BE2C (cell line): ENCODE measurements around the gene KCTD21.

Experiments
- DNase-seq: peaks from one replicate; pipeline ENCODE4 v3.0.0-alpha.2; 2020
- H3K27me3 ChIP-seq: fragments of 250-450 bp; sonication (Bioruptor Pico); 2 replicates; pipeline ENCODE4 v1.5.1; 2020; ENCODE audit warnings: mild to moderate bottlenecking
- H3K36me3 ChIP-seq: fragments of 250-450 bp; sonication (Bioruptor Pico); 2 replicates; pipeline ENCODE4 v1.5.1; 2020; ENCODE audit warnings: mild to moderate bottlenecking
- H3K4me1 ChIP-seq: fragments of 250-450 bp; sonication (Bioruptor Pico); 2 replicates; pipeline ENCODE4 v1.5.1; 2020
- H3K4me3 ChIP-seq: 2 replicates; pipeline ENCODE4 v1.5.1; 2011; ENCODE audit warnings: low read depth, low read length
- H3K9me3 ChIP-seq: fragments of 250-450 bp; sonication (Bioruptor Pico); 2 replicates; pipeline ENCODE4 v1.5.1; 2020
- TF ChIP-seq, protein P1 (sequence below): IDR thresholded peaks from 2 replicates; pipeline ENCODE4 v1.5.1; 2012; ENCODE audit warnings: mild to moderate bottlenecking, low read depth, low read length

Gene KCTD21

DNA sequence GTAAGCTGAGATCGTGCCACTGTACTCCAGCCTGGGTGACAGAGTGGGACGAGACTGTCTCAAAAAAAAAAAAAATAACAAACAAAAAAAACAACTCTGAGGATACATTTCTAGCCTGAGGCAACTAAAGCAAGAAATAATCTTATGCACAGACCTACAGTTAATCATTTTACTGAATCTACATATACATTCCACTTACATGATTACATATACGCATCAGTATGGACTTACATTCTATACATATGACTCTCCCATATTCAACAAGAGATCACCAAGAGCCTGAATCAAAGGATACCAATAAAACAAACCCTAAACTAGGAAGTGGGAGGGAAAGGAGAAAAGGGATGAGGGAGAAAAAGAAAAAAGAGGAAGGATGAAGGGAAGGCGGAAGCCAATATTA is 50.1 kb downstream of the KCTD21 start:
- no peak for DNase-seq
- no peaks in the 10 kb centered on the region for H3K9me3 ChIP-seq
- peaks cover 22% of the 10 kb centered on the region for H3K36me3 ChIP-seq
- TF ChIP-seq, protein P1, sequence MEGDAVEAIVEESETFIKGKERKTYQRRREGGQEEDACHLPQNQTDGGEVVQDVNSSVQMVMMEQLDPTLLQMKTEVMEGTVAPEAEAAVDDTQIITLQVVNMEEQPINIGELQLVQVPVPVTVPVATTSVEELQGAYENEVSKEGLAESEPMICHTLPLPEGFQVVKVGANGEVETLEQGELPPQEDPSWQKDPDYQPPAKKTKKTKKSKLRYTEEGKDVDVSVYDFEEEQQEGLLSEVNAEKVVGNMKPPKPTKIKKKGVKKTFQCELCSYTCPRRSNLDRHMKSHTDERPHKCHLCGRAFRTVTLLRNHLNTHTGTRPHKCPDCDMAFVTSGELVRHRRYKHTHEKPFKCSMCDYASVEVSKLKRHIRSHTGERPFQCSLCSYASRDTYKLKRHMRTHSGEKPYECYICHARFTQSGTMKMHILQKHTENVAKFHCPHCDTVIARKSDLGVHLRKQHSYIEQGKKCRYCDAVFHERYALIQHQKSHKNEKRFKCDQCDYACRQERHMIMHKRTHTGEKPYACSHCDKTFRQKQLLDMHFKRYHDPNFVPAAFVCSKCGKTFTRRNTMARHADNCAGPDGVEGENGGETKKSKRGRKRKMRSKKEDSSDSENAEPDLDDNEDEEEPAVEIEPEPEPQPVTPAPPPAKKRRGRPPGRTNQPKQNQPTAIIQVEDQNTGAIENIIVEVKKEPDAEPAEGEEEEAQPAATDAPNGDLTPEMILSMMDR, result no peak
- H3K4me1 ChIP-seq, result peaks cover 2% of the 10 kb centered on the region; the same call in 1 of the 2 replicates
- H3K4me3 ChIP-seq, result peak overlapping the region; percentile 74; the same call in 1 of the 2 replicates
- no peaks in the 10 kb centered on the region for H3K27me3 ChIP-seq

DNA sequence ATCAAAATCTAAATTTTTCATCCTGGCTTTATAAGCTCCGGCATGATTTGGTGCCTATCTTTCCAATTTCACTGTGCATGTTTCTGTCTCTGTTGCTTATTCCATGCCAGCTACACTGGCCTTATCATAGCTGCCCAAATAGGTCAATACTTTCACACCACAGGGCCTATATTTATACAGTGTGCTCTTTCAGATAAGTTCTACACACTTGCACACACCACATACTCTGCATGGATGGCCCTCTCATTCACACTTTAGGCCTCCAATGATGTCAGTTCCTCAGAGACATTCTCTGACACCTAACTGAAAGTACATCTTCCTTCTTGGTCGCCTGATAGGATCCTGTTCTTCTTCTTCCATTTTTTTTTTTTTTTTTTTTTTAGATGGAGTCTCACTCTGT is 56.0 kb downstream of the KCTD21 start:
- no peak overlapping the region for H3K4me3 ChIP-seq
- no peaks in the 10 kb centered on the region for H3K27me3 ChIP-seq
- no peak for DNase-seq
- no peaks in the 10 kb centered on the region for H3K9me3 ChIP-seq
- peaks cover 17% of the 10 kb centered on the region for H3K36me3 ChIP-seq
- TF ChIP-seq, protein P1, result no peak
- H3K4me1 ChIP-seq, result no peaks in the 10 kb centered on the region

DNA sequence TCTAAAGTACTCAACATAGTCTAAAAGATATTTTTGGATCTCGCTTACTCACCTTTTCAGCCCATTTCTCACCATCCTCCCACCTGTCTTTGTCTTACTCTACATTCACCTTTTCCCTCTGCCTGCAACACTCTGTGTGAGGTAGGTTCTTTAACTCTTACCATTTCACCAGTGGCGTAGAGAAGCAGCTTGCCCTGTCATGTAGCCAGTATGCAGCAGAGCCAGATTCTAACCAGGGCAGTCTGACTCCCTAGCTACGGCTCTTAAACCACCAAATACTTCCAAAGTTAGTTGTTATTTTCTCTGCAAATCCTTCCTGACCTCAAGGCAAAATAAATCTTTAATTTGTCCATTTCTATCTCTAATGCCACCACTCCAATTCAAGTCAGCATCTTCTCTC is 56.5 kb downstream of the KCTD21 start:
- H3K27me3 ChIP-seq, result no peaks in the 10 kb centered on the region
- DNase-seq, result no peak
- peaks cover 12% of the 10 kb centered on the region; the same call in 1 of the 2 replicates for H3K36me3 ChIP-seq

DNA sequence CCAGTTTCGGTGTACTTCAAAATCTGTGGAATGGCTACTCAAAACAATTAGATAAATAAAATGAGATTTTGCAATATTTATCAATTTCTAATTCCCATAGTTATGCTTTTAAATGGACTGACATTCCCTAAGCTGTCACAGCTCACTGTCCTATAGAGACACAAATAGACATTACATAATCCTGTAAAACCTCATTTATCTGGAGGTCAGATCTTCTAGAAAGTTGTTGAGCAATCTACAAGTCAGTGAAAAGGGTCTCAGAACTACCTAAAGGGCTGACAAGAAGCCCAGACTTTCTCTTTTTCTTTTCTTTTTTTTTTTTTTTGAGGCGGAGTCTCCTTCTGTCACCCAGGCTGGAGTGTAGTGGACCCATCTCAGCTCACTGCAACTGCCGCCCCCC is 61.0 kb downstream of the KCTD21 start:
- Histone ChIP-seq H3K36me3 (peaks cover 15% of the 10 kb centered on the region), H3K27me3 (no peaks in the 10 kb centered on the region), H3K4me3 (no peak overlapping the region), H3K4me1 (no peaks in the 10 kb centered on the region), H3K9me3 (no peaks in the 10 kb centered on the region)
- TF ChIP-seq, protein P1, result no peak
- DNase-seq, result no peak

More for the DNA sequence above, 56.5 kb downstream of the KCTD21 start:
- Histone ChIP-seq H3K9me3 (no peaks in the 10 kb centered on the region), H3K4me1 (no peaks in the 10 kb centered on the region), H3K4me3 (no peak overlapping the region)
- TF ChIP-seq, protein P1, result no peak
